HepG2 (cell line): Measurements from ENCODE around the gene PRDX2. TPM values are rescaled to one million over a fixed set of nuclear protein-coding genes. Genes with fewer than 3 reads are reported as not detected.
A peak's percentile ranks its signal among the peaks of the same experiment; 100 is the strongest.

Experiments
- AGO2 ChIP-seq: fragments of 200-400 bp; formaldehyde crosslinking; optimal IDR thresholded peaks from 2 replicates; pipeline ENCODE3; 2017; ENCODE audit warnings: mild to moderate bottlenecking, low read depth, low read length, moderate library complexity
- BHLHE40 ChIP-seq: IDR thresholded peaks from 2 replicates; pipeline ENCODE4 v1.6.1; 2011; ENCODE audit warnings: low read length, improper control_type of control experiment
- BRF2 ChIP-seq: sonication (generic); formaldehyde crosslinking; IDR thresholded peaks from 2 replicates; pipeline ENCODE4 v1.8.1; 2022; ENCODE audit warnings: mild to moderate bottlenecking, missing genetic modification reagents
- FOXA3 ChIP-seq: IDR thresholded peaks from 2 replicates; pipeline ENCODE4 v1.6.1; 2016; ENCODE audit warnings: missing genetic modification reagents, missing compliant biosample characterization
- HNRNPK ChIP-seq: fragments of 200-400 bp; formaldehyde crosslinking; IDR thresholded peaks from 2 replicates; pipeline ENCODE4 v1.6.1; 2018; ENCODE audit warnings: low read length, low read depth, moderate library complexity, mild to moderate bottlenecking; ENCODE audit not compliant: poor library complexity, severe bottlenecking
- KLF11 ChIP-seq: IDR thresholded peaks from 2 replicates; pipeline ENCODE4 v1.6.1; 2016; ENCODE audit warnings: missing compliant biosample characterization
- MYPOP ChIP-seq: sonication (generic); formaldehyde crosslinking; IDR thresholded peaks from 2 replicates; pipeline ENCODE4 v1.8.1; 2023; ENCODE audit warnings: mild to moderate bottlenecking, moderate library complexity, missing genetic modification reagents
- NFIB ChIP-seq: sonication (generic); formaldehyde crosslinking; IDR thresholded peaks from 2 replicates; pipeline ENCODE4 v1.9.0; 2021; ENCODE audit warnings: missing genetic modification reagents, mild to moderate bottlenecking, borderline replicate concordance
- POGZ ChIP-seq: sonication (generic); formaldehyde crosslinking; IDR thresholded peaks from 2 replicates; pipeline ENCODE4 v1.4.0; 2020; ENCODE audit warnings: mild to moderate bottlenecking, missing genetic modification reagents
- SIX4 ChIP-seq: sonication (generic); formaldehyde crosslinking; IDR thresholded peaks from 2 replicates; pipeline ENCODE4 v1.4.0; 2020; ENCODE audit warnings: missing genetic modification reagents
- SNAPC5 ChIP-seq: sonication (generic); formaldehyde crosslinking; IDR thresholded peaks from 2 replicates; pipeline ENCODE4 v1.8.1; 2023; ENCODE audit warnings: mild to moderate bottlenecking, missing genetic modification reagents, borderline replicate concordance
- SOX5 ChIP-seq: IDR thresholded peaks from 2 replicates; pipeline ENCODE4 v1.6.1; 2016; ENCODE audit warnings: borderline replicate concordance
- STAG1 ChIP-seq: sonication (generic); formaldehyde crosslinking; IDR thresholded peaks from 2 replicates; pipeline ENCODE4 v1.4.0; 2020; ENCODE audit warnings: missing genetic modification reagents
- TFAP4 ChIP-seq: sonication (generic); IDR thresholded peaks from 2 replicates; pipeline ENCODE4 v1.6.1; 2016; ENCODE audit warnings: low read depth, borderline replicate concordance
- ZBTB40 ChIP-seq, 2 experiments: fragments of 450-650 bp in 1 of 2; sonication (generic) in 1 of 2; formaldehyde crosslinking in 1 of 2; IDR thresholded peaks; 2 replicates each; pipeline versions ENCODE4 v1.6.1 to v1.8.0; 2016 to 2022; ENCODE audit warnings: antibody characterized with exemption in 1 of 2, mild to moderate bottlenecking in 1 of 2, missing genetic modification reagents in 1 of 2
- ZNF354B ChIP-seq: sonication (generic); formaldehyde crosslinking; IDR thresholded peaks from 2 replicates; pipeline ENCODE4 v1.8.0; 2022; ENCODE audit warnings: mild to moderate bottlenecking, missing genetic modification reagents
- ZNF589 ChIP-seq: sonication (generic); formaldehyde crosslinking; conservative IDR thresholded peaks from 2 replicates; pipeline ENCODE4 v1.8.0; 2022; ENCODE audit warnings: mild to moderate bottlenecking, moderate library complexity, missing genetic modification reagents
- polyA plus RNA-seq, 8 experiments: library from polyadenylated mRNA; depleted of rRNA in 3 of 8; stranded (reverse) in 7 of 8; unstranded in 1 of 8; fragments of >200 nt; fragmentation: Illumina TruSeq in 4 of 8; extraction: Trizol in 4 of 8; gene quantifications; 2 replicates each; pipeline versions ENCODE4 v1.2.1 to v1.2.3, GENCODE V29; 2011 to 2016; ENCODE audit warnings: low read depth in 4 of 8, missing spikeins in 1 of 8, mixed read lengths in 1 of 8; ENCODE audit not compliant: insufficient read depth in 1 of 8
- total RNA-seq, 5 experiments: library from RNA; depleted of rRNA; stranded (reverse); fragments of >200 nt; fragmentation: Illumina TruSeq; extraction: Trizol; gene quantifications; 2 replicates each; pipeline ENCODE4 v1.2.3, GENCODE V29; 2016; ENCODE audit warnings: low read depth in 1 of 5

The PRDX2 gene
- total and polyA plus RNA-seq, 2 of the 13 experiments (the other 11 are each of a cell fraction or from before 2014, with no cell fraction given): 218 to 381 TPM

GRCh38 chr19:12766051-12766521 is 35.5 kb downstream of the PRDX2 start (continued):
- TF ChIP-seq KLF11 (CRISPR knock-in tag): no peak
- peak; percentile 46 for TF ChIP-seq HNRNPK
- no peak for TF ChIP-seq ZNF354B (CRISPR knock-in tag)
- TF ChIP-seq MYPOP (CRISPR knock-in tag): 0 out of 2 replicates have a peak, but pooled peaks have one; percentile 34
- no peak for TF ChIP-seq NFIB (CRISPR knock-in tag)
- peak; percentile 87 for TF ChIP-seq STAG1 (CRISPR knock-in tag)
- no peak for TF ChIP-seq ZBTB40 (IDR thresholded peaks at IDR 0.05)
- TF ChIP-seq ZBTB40 (CRISPR knock-in tag; IDR thresholded peaks at IDR 0.05): 0 out of 2 replicates have a peak, but pooled peaks have one; percentile 49
- peak; percentile 52; the same call in 1 of the 2 replicates for TF ChIP-seq ZNF589 (CRISPR knock-in tag)
- peak; percentile 68 for TF ChIP-seq AGO2
- no peak; the same call in 1 of the 2 replicates for TF ChIP-seq BRF2 (CRISPR knock-in tag)
- no peak for TF ChIP-seq BHLHE40
- 0 out of 2 replicates have a peak, but pooled peaks have one; percentile 7 for TF ChIP-seq FOXA3 (CRISPR knock-in tag)
- 0 out of 2 replicates have a peak, but pooled peaks have one; percentile 24 for TF ChIP-seq SOX5 (CRISPR knock-in tag)
- no peak for TF ChIP-seq SNAPC5 (CRISPR knock-in tag)
- no peak for TF ChIP-seq SIX4 (CRISPR knock-in tag)
- TF ChIP-seq POGZ: peak; percentile 54
- TF ChIP-seq TFAP4: no peak; the same call in 1 of the 2 replicates
